Measurements from ENCODE around the gene DPP9.

The DPP9 gene

GRCh38 chr19:4692251-4693077, 31.2 kb downstream of the DPP9 start:
- no peak for TF ChIP-seq Cebpa-rat (IDR thresholded peaks at IDR 0.05)
- Histone ChIP-seq H3K36me3 (peaks cover 70 to 99% (median 91%) of the 10 kb centered on the region in 11 experiments), H3K4me2 (peak overlapping the region; percentile 84 to 99 (median 95)), H3K4me1 (peaks cover 50 to 70% (median 61%) of the 10 kb centered on the region in 10 experiments), H3K9me3 (replicated peaks in 1 of 11) (no peaks in the 10 kb centered on the region), H3K9ac (peak overlapping the region; percentile 46 to 74 (median 59); a peak in 21 of 22 replicates), H3K4me3 (peak overlapping the region in 7 of 10 experiments; percentile 21 to 55 (median 39); a peak in 10 of 20 replicates), H3K27ac (peak overlapping the region; percentile 45 to 70 (median 60); a peak in 21 of 22 replicates), H4K20me1 (peaks cover 0 to 82% (median 41%) of the 10 kb centered on the region in 11 experiments; a peak in 19 of 22 replicates), H3K27me3 (no peaks in the 10 kb centered on the region)

GRCh38 chr19:4691373-4691772, 32.3 kb downstream of the DPP9 start:
- Histone ChIP-seq H3K4me2 (peak overlapping the region in 10 of 11 experiments; percentile 84 to 99 (median 94); a peak in 14 of 22 replicates), H3K4me3 (no peak overlapping the region), H3K9ac (peak overlapping the region in 2 of 11 experiments; percentile 49 to 50; a peak in 2 of 22 replicates), H3K36me3 (peaks cover 62 to 99% (median 90%) of the 10 kb centered on the region in 11 experiments), H3K9me3 (replicated peaks in 1 of 11) (no peaks in the 10 kb centered on the region), H3K27me3 (no peaks in the 10 kb centered on the region), H3K4me1 (peaks cover 52 to 73% (median 68%) of the 10 kb centered on the region in 10 experiments), H4K20me1 (peaks cover 0 to 82% (median 48%) of the 10 kb centered on the region in 11 experiments; a peak in 19 of 22 replicates), H3K27ac (peak overlapping the region in 5 of 11 experiments; percentile 2 to 75 (median 57); a peak in 6 of 22 replicates)
- TF ChIP-seq Cebpa-rat (IDR thresholded peaks at IDR 0.05) = no peak

- TF ChIP-seq Cebpa-rat (IDR thresholded peaks at IDR 0.05) = no peak
- Histone ChIP-seq H3K27ac (peak overlapping the region in 3 of 11 experiments; percentile 57 to 75 (median 59); a peak in 3 of 22 replicates), H3K36me3 (peaks cover 61 to 99% (median 90%) of the 10 kb centered on the region in 11 experiments)
Observed at GRCh38 chr19:4690361-4690760, 33.3 kb downstream of the DPP9 start.

GRCh38 chr19:4689403-4689802, 34.2 kb downstream of the DPP9 start:
- Histone ChIP-seq H3K27ac (no peak overlapping the region), H3K9me3 (replicated peaks in 1 of 11) (no peaks in the 10 kb centered on the region), H3K36me3 (peaks cover 58 to 99% (median 90%) of the 10 kb centered on the region in 11 experiments), H3K4me1 (peaks cover 43 to 60% (median 56%) of the 10 kb centered on the region in 10 experiments), H3K9ac (no peak overlapping the region), H3K4me3 (no peak overlapping the region), H4K20me1 (peaks cover 0 to 86% (median 36%) of the 10 kb centered on the region in 11 experiments; a peak in 19 of 22 replicates), H3K27me3 (no peaks in the 10 kb centered on the region), H3K4me2 (no peak overlapping the region)
- TF ChIP-seq Cebpa-rat (IDR thresholded peaks at IDR 0.05) = no peak

More at GRCh38 chr19:4690361-4690760, 33.3 kb downstream of the DPP9 start:
- H3K4me3 ChIP-seq = no peak overlapping the region
- H3K9ac ChIP-seq = peak overlapping the region in 1 of 11 experiments; percentile 50; a peak in 1 of 22 replicates
- H3K27me3 ChIP-seq = no peaks in the 10 kb centered on the region
- H3K4me2 ChIP-seq = peak overlapping the region in 3 of 11 experiments; percentile 27 to 94 (median 91); a peak in 5 of 22 replicates
- no peaks in the 10 kb centered on the region for H3K9me3 ChIP-seq (replicated peaks in 1 of 11)
- peaks cover 0 to 86% (median 46%) of the 10 kb centered on the region in 11 experiments; a peak in 19 of 22 replicates for H4K20me1 ChIP-seq
- H3K4me1 ChIP-seq = peaks cover 52 to 70% (median 65%) of the 10 kb centered on the region in 10 experiments

- Histone ChIP-seq H3K36me3 (peaks cover 54 to 99% (median 90%) of the 10 kb centered on the region in 11 experiments), H3K4me2 (0 out of 22 replicates have a peak overlapping the region, but pooled peaks of 1 of the 11 experiments have one; percentile 11), H3K4me3 (no peak overlapping the region), H3K27me3 (no peaks in the 10 kb centered on the region), H4K20me1 (peaks cover 0 to 84% (median 28%) of the 10 kb centered on the region in 11 experiments; a peak in 19 of 22 replicates), H3K4me1 (peaks cover 34 to 52% (median 48%) of the 10 kb centered on the region in 10 experiments), H3K9me3 (replicated peaks in 1 of 11) (no peaks in the 10 kb centered on the region), H3K9ac (no peak overlapping the region), H3K27ac (no peak overlapping the region)
- TF ChIP-seq Cebpa-rat (IDR thresholded peaks at IDR 0.05) = no peak
Observed at GRCh38 chr19:4688587-4688986, 35.1 kb downstream of the DPP9 start.

- no peaks in the 10 kb centered on the region for H3K27me3 ChIP-seq
- TF ChIP-seq Cebpa-rat (IDR thresholded peaks at IDR 0.05) = no peak
- no peak overlapping the region for H3K27ac ChIP-seq
- H4K20me1 ChIP-seq = peaks cover 0 to 80% (median 16%) of the 10 kb centered on the region in 11 experiments; a peak in 16 of 22 replicates
- peaks cover 23 to 40% (median 36%) of the 10 kb centered on the region in 10 experiments for H3K4me1 ChIP-seq
- no peaks in the 10 kb centered on the region for H3K9me3 ChIP-seq (replicated peaks in 1 of 11)
- H3K9ac ChIP-seq = peak overlapping the region in 6 of 11 experiments; percentile 7 to 53 (median 28); a peak in 3 of 22 replicates
- no peak overlapping the region for H3K4me3 ChIP-seq
- peaks cover 64 to 99% (median 90%) of the 10 kb centered on the region in 11 experiments for H3K36me3 ChIP-seq
- peak overlapping the region; percentile 41 to 70 (median 59) for H3K4me2 ChIP-seq
Observed at GRCh38 chr19:4687396-4687795, 36.2 kb downstream of the DPP9 start.

GRCh38 chr19:4686700-4687099, 36.9 kb downstream of the DPP9 start:
- Histone ChIP-seq H3K4me2 (peak overlapping the region; percentile 41 to 70 (median 59)), H3K4me1 (peaks cover 16 to 33% (median 29%) of the 10 kb centered on the region in 10 experiments), H3K9ac (peak overlapping the region in 9 of 11 experiments; percentile 7 to 62 (median 33); a peak in 10 of 22 replicates), H3K27ac (0 out of 22 replicates have a peak overlapping the region, but pooled peaks of 2 of the 11 experiments have one; percentile 10 to 17), H3K36me3 (peaks cover 68 to 98% (median 92%) of the 10 kb centered on the region in 11 experiments), H4K20me1 (peaks cover 0 to 76% (median 12%) of the 10 kb centered on the region in 11 experiments; a peak in 12 of 22 replicates), H3K27me3 (no peaks in the 10 kb centered on the region), H3K4me3 (no peak overlapping the region), H3K9me3 (replicated peaks in 1 of 11) (no peaks in the 10 kb centered on the region)
- TF ChIP-seq Cebpa-rat (IDR thresholded peaks at IDR 0.05) = no peak

GRCh38 chr19:4684312-4685095, 39.1 kb downstream of the DPP9 start:
- H3K4me2 ChIP-seq = no peak overlapping the region
- H4K20me1 ChIP-seq = peaks cover 0 to 74% (median 11%) of the 10 kb centered on the region in 11 experiments; a peak in 11 of 22 replicates
- no peak overlapping the region for H3K27ac ChIP-seq
- peaks cover 69 to 99% (median 94%) of the 10 kb centered on the region in 11 experiments for H3K36me3 ChIP-seq
- no peak overlapping the region for H3K4me3 ChIP-seq
- no peak for TF ChIP-seq Cebpa-rat (IDR thresholded peaks at IDR 0.05)
- H3K9ac ChIP-seq = no peak overlapping the region
- H3K27me3 ChIP-seq = no peaks in the 10 kb centered on the region
- no peaks in the 10 kb centered on the region for H3K9me3 ChIP-seq (replicated peaks in 1 of 11)
- H3K4me1 ChIP-seq = peaks cover 11 to 21% (median 16%) of the 10 kb centered on the region in 10 experiments

Data from BLaER1 treated with 17β-estradiol and CSF1 and Interleukin-3, amounts not matched to agents 10 nM and 100 nM (cell line).